Hepatocyte (in vitro differentiated cells): ENCODE data around the gene ANTXR2.

Experiments used
- EZH2 ChIP-seq: fragments of 200-600 bp; sonication (generic); IDR thresholded peaks from 2 replicates; pipeline ENCODE4 v1.6.1; 2016; ENCODE audit warnings: antibody characterized with exemption, mild to moderate bottlenecking, borderline replicate concordance
- TF ChIP-seq, protein P1 (sequence below): fragments of 200-600 bp; sonication (generic); IDR thresholded peaks from 2 replicates; pipeline ENCODE4 v1.5.1; 2016; ENCODE audit warnings: antibody characterized with exemption, mild to moderate bottlenecking; ENCODE audit not compliant: poor library complexity

DNA sequence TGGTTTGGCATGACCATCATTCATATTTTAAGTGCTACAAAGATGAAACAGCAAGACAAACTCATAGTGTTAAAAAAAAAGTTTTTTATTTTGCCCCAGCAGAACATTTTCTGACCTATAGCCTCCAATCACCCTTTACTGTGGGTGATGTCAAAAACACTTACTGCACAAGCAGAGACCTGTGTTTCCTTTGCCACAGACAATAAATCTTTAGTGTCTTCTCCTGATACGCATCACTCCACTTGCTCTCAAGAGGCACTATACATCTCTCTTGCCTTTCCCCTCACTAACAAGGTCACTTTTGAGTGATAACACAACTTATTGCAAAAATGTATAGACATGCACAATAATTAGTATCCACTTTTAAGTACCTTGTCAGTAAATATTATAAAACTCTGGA lies 125.6 kb downstream of the ANTXR2 start:
- TF ChIP-seq, protein P1, sequence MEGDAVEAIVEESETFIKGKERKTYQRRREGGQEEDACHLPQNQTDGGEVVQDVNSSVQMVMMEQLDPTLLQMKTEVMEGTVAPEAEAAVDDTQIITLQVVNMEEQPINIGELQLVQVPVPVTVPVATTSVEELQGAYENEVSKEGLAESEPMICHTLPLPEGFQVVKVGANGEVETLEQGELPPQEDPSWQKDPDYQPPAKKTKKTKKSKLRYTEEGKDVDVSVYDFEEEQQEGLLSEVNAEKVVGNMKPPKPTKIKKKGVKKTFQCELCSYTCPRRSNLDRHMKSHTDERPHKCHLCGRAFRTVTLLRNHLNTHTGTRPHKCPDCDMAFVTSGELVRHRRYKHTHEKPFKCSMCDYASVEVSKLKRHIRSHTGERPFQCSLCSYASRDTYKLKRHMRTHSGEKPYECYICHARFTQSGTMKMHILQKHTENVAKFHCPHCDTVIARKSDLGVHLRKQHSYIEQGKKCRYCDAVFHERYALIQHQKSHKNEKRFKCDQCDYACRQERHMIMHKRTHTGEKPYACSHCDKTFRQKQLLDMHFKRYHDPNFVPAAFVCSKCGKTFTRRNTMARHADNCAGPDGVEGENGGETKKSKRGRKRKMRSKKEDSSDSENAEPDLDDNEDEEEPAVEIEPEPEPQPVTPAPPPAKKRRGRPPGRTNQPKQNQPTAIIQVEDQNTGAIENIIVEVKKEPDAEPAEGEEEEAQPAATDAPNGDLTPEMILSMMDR, result no peak
- TF ChIP-seq EZH2, result no peak
